Natural killer cell (primary cell): ENCODE measurements around the gene ADIRF. TPM values are rescaled to one million over a fixed set of nuclear protein-coding genes. Genes with fewer than 3 reads are reported as not detected.

ENCODE experiments used
- ATAC-seq, 3 donors: fragments of 150-1000 bp in 2 of 3; fragments of 200-7000 bp in 1 of 3; cut with Tn5 transposase; 1 replicate in 1 of 3; 2 replicates in 2 of 3; pipeline ENCODE4 v1.10.0; 2021; ENCODE audit warnings: mild to moderate bottlenecking in 2 of 3, moderate library complexity in 2 of 3
- DNase-seq, 2 donors: peaks; one replicate each; pipeline versions ENCODE4 v3.0.0 to v3.0.0-alpha.2; 2013 to 2021; ENCODE audit warnings: mixed read lengths in 1 of 2
- H3K27ac ChIP-seq: one replicate; pipeline ENCODE4 v1.5.1; 2013; ENCODE audit warnings: mild to moderate bottlenecking, low read length
- H3K27me3 ChIP-seq: one replicate; pipeline ENCODE4 v1.6.1; 2013; ENCODE audit warnings: low read length; ENCODE audit not compliant: control insufficient read depth, insufficient read depth
- H3K36me3 ChIP-seq: one replicate; pipeline ENCODE4 v1.6.1; 2013; ENCODE audit warnings: low read length; ENCODE audit not compliant: control insufficient read depth, insufficient read depth
- H3K4me1 ChIP-seq: one replicate; pipeline ENCODE4 v1.6.1; 2013; ENCODE audit warnings: low read length; ENCODE audit not compliant: control insufficient read depth, insufficient read depth
- H3K4me3 ChIP-seq: one replicate; pipeline ENCODE4 v1.5.1; 2013; ENCODE audit warnings: low read length
- H3K9me3 ChIP-seq: one replicate; pipeline ENCODE4 v1.6.1; 2013; ENCODE audit warnings: low read length; ENCODE audit not compliant: control insufficient read depth, insufficient read depth
- H3K27ac Mint-ChIP-seq, 2 donors: one replicate each; pipeline ENCODE4 v1.8.0; 2022; ENCODE audit warnings: mild to moderate bottlenecking in 2 of 2, mixed read lengths in 2 of 2, moderate library complexity in 1 of 2
- H3K27me3 Mint-ChIP-seq, 2 donors: one replicate each; pipeline ENCODE4 v1.8.0; 2022; ENCODE audit warnings: low read depth in 2 of 2, mixed read lengths in 2 of 2
- H3K36me3 Mint-ChIP-seq: one replicate; pipeline ENCODE4 v1.8.0; 2022; ENCODE audit warnings: mixed read lengths
- H3K4me1 Mint-ChIP-seq, 2 donors: one replicate each; pipeline ENCODE4 v1.8.0; 2022; ENCODE audit warnings: mixed read lengths in 2 of 2
- H3K4me3 Mint-ChIP-seq: one replicate; pipeline ENCODE4 v1.8.0; 2022; ENCODE audit warnings: mild to moderate bottlenecking, moderate library complexity, mixed read lengths
- H3K9me3 Mint-ChIP-seq, 2 donors: one replicate each; pipeline ENCODE4 v1.8.0; 2022; ENCODE audit warnings: mixed read lengths in 2 of 2
- CTCF ChIP-seq: fragments of 200-600 bp; IDR thresholded peaks from one replicate; pipeline ENCODE4 v1.8.0; 2022; ENCODE audit warnings: antibody characterized with exemption
- WGBS: methylation state at CpG from one replicate; pipeline ENCODE4 v1.1.7; 2013; ENCODE audit warnings: missing lambda C conversion rate; ENCODE audit not compliant: insufficient coverage; 5-methylcytosine and 5-hydroxymethylcytosine counted together
- intact Hi-C: fragments of 100-400 bp; cut with micrococcal nuclease; formaldehyde crosslinking; loops from one replicate; pipeline ENCODE4 v1.14.2; 2022
- total RNA-seq, 4 donors: library from RNA; stranded (reverse); fragments of 120-200 nt in 1 of 4; gene quantifications; one replicate each; pipeline versions ENCODE4 v1.2.3 to v1.2.4, GENCODE V29; 2013 to 2022

The ADIRF gene
- total RNA-seq, 3 donors from 2014 or later (not counting 1 experiment from before 2014, with no cell fraction given) = not detected

- no peaks in the 10 kb centered on the region for H3K36me3 ChIP-seq
- Mint-ChIP-seq H3K27ac (peak overlapping the region in 1 of 2 donors; percentile 93), H3K9me3 (no peaks in the 10 kb centered on the region), H3K4me1 (peaks cover 14 to 44% of the 10 kb centered on the region in 2 donors), H3K36me3 (no peaks in the 10 kb centered on the region), H3K27me3 (peaks cover 0 to 7% of the 10 kb centered on the region in 2 donors), H3K4me3 (peak overlapping the region; percentile 35)
- WGBS = 91% methylated on average over 8 of the region's 8 CpGs
- no peaks in the 10 kb centered on the region for H3K9me3 ChIP-seq
- H3K4me3 ChIP-seq = no peak overlapping the region
- no peaks in the 10 kb centered on the region for H3K27me3 ChIP-seq
- peak in 1 of 2 donors; percentile 18 for DNase-seq
- ATAC-seq = no peak
- no peak for TF ChIP-seq CTCF
- peaks cover 54% of the 10 kb centered on the region for H3K4me1 ChIP-seq
- no peak overlapping the region for H3K27ac ChIP-seq
- intact Hi-C loops = no loop called here
These were observed 1.2 kb downstream of the ADIRF start for GRCh38 chr10:86969421-86970041.

- no peaks in the 10 kb centered on the region for H3K9me3 ChIP-seq
- H3K4me3 ChIP-seq = peak overlapping the region; percentile 60
- no peaks in the 10 kb centered on the region for H3K36me3 ChIP-seq
- DNase-seq = peak in 1 of 2 donors; percentile 28
- WGBS = 48% methylated on average over 30 of the region's 30 CpGs
- peaks cover 0 to 7% of the 10 kb centered on the region in 2 donors for H3K27me3 Mint-ChIP-seq
- no peaks in the 10 kb centered on the region for H3K9me3 Mint-ChIP-seq
- H3K4me3 Mint-ChIP-seq = peak overlapping the region; percentile 90
- peaks cover 14 to 44% of the 10 kb centered on the region in 2 donors for H3K4me1 Mint-ChIP-seq
- ATAC-seq = no peak
- H3K27ac Mint-ChIP-seq = peak overlapping the region; percentile 81 to 93
- intact Hi-C loops = no loop called here
- H3K27me3 ChIP-seq = no peaks in the 10 kb centered on the region
- peaks cover 54% of the 10 kb centered on the region for H3K4me1 ChIP-seq
- no peaks in the 10 kb centered on the region for H3K36me3 Mint-ChIP-seq
- H3K27ac ChIP-seq = peak overlapping the region; percentile 80
- TF ChIP-seq CTCF = no peak
These were observed 2.1 kb downstream of the ADIRF start for GRCh38 chr10:86970162-86970981.

- H3K9me3 Mint-ChIP-seq = no peaks in the 10 kb centered on the region
- H3K4me1 Mint-ChIP-seq = peaks cover 12 to 38% of the 10 kb centered on the region in 2 donors
These were observed 2.6 kb downstream of the ADIRF start for GRCh38 chr10:86970982-86971231.

More at GRCh38 chr10:86970982-86971231, 2.6 kb downstream of the ADIRF start:
- DNase-seq (no peak), ATAC-seq (no peak)
- Histone ChIP-seq H3K27ac (peak overlapping the region; percentile 80), H3K36me3 (no peaks in the 10 kb centered on the region), H3K27me3 (no peaks in the 10 kb centered on the region), H3K4me1 (peaks cover 51% of the 10 kb centered on the region), H3K4me3 (peak overlapping the region; percentile 60), H3K9me3 (no peaks in the 10 kb centered on the region)
- intact Hi-C loops = loop anchor here (1.0 kb wide), 1 partner anchor 123 kb away; the partner anchor contains the start of gene GLUD1
- no peak for TF ChIP-seq CTCF
- H3K4me3 Mint-ChIP-seq = peak overlapping the region; percentile 90
- WGBS = under 1% methylated on average over 20 of the region's 20 CpGs
- H3K36me3 Mint-ChIP-seq = no peaks in the 10 kb centered on the region
- H3K27me3 Mint-ChIP-seq = peaks cover 0 to 7% of the 10 kb centered on the region in 2 donors
- peak overlapping the region; percentile 81 to 93 for H3K27ac Mint-ChIP-seq
